Liver (tissue), 3 donors: ENCODE results near the gene ALPK3.

Source experiments
- ATF3 ChIP-seq: IDR thresholded peaks from 2 replicates; pipeline ENCODE4 v1.6.1; 2016; ENCODE audit warnings: antibody characterized with exemption
- CTCF ChIP-seq: fragments of 150-350 bp; IDR thresholded peaks from 2 replicates; pipeline ENCODE4 v1.5.1; 2017; ENCODE audit warnings: improper control_type of control experiment, low read depth, low read length; ENCODE audit not compliant: missing input control
- EGR1 ChIP-seq, 2 donors: IDR thresholded peaks; 2 replicates each; pipeline ENCODE4 v1.6.1; 2016 to 2018; ENCODE audit warnings: antibody characterized with exemption in 2 of 2, low read depth in 2 of 2
- GABPA ChIP-seq, 2 donors: IDR thresholded peaks in 1 of 2; conservative IDR thresholded peaks in 1 of 2; 2 replicates each; pipeline ENCODE4 v1.6.1; 2016; ENCODE audit warnings: antibody characterized with exemption in 2 of 2, mild to moderate bottlenecking in 1 of 2, moderate library complexity in 1 of 2
- HNF4G ChIP-seq: IDR thresholded peaks from 2 replicates; pipeline ENCODE4 v1.6.1; 2016; ENCODE audit warnings: antibody characterized with exemption
- MAX ChIP-seq: IDR thresholded peaks from 2 replicates; pipeline ENCODE4 v1.6.1; 2016; ENCODE audit warnings: antibody characterized with exemption
- NR2F2 ChIP-seq: IDR thresholded peaks from 2 replicates; pipeline ENCODE4 v1.6.1; 2016; ENCODE audit warnings: antibody characterized with exemption
- RAD21 ChIP-seq, 2 donors: IDR thresholded peaks; 2 replicates each; pipeline ENCODE4 v1.6.1; 2016; ENCODE audit warnings: antibody characterized with exemption in 2 of 2, mild to moderate bottlenecking in 2 of 2
- RXRA ChIP-seq, 2 donors: IDR thresholded peaks; 2 replicates each; pipeline ENCODE4 v1.6.1; 2017 to 2018; ENCODE audit warnings: antibody characterized with exemption in 2 of 2, mild to moderate bottlenecking in 1 of 2
- SP1 ChIP-seq: IDR thresholded peaks from 2 replicates; pipeline ENCODE4 v1.6.1; 2018; ENCODE audit warnings: antibody characterized with exemption, mild to moderate bottlenecking
- TAF1 ChIP-seq: conservative IDR thresholded peaks from 2 replicates; pipeline ENCODE4 v1.6.1; 2016; ENCODE audit warnings: antibody characterized with exemption, mild to moderate bottlenecking
- YY1 ChIP-seq: IDR thresholded peaks from 2 replicates; pipeline ENCODE4 v1.6.1; 2016; ENCODE audit warnings: antibody characterized with exemption, mild to moderate bottlenecking
- TF ChIP-seq, protein P1 (sequence below): IDR thresholded peaks from 2 replicates; pipeline ENCODE4 v1.6.1; 2016; ENCODE audit warnings: antibody characterized with exemption, mild to moderate bottlenecking
- TF ChIP-seq, protein P2 (sequence below): IDR thresholded peaks from 2 replicates; pipeline ENCODE4 v1.6.1; 2016; ENCODE audit warnings: antibody characterized with exemption
- donor health status: healthy.
- donor health status: healthy.

DNA sequence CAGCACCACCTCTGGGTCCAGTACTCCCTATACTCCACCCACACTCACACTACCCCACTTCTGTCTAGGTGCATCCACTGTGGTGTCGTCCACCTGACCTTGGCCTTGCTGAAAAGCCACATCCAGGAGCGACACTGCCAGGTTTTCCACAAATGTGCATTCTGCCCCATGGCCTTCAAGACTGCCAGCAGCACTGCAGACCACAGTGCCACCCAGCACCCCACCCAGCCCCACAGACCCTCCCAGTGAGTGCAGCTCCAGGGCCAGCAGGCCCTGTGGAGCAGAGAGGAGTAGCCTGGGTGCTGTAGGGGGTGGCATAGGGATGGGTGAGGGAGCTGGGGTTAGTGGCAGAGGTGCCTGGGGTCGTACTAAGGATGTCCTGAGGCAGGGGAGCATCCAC lies 19.4 kb upstream of the ALPK3 start:
- no peak for TF ChIP-seq CTCF
- no peak for TF ChIP-seq EGR1 (IDR thresholded peaks at IDR 0.05; ENCODE audit: low read depth in 2 of 2)
- TF ChIP-seq ATF3: no peak
- no peak for TF ChIP-seq TAF1
- TF ChIP-seq HNF4G: no peak
- no peak for TF ChIP-seq MAX
- TF ChIP-seq, protein P1, sequence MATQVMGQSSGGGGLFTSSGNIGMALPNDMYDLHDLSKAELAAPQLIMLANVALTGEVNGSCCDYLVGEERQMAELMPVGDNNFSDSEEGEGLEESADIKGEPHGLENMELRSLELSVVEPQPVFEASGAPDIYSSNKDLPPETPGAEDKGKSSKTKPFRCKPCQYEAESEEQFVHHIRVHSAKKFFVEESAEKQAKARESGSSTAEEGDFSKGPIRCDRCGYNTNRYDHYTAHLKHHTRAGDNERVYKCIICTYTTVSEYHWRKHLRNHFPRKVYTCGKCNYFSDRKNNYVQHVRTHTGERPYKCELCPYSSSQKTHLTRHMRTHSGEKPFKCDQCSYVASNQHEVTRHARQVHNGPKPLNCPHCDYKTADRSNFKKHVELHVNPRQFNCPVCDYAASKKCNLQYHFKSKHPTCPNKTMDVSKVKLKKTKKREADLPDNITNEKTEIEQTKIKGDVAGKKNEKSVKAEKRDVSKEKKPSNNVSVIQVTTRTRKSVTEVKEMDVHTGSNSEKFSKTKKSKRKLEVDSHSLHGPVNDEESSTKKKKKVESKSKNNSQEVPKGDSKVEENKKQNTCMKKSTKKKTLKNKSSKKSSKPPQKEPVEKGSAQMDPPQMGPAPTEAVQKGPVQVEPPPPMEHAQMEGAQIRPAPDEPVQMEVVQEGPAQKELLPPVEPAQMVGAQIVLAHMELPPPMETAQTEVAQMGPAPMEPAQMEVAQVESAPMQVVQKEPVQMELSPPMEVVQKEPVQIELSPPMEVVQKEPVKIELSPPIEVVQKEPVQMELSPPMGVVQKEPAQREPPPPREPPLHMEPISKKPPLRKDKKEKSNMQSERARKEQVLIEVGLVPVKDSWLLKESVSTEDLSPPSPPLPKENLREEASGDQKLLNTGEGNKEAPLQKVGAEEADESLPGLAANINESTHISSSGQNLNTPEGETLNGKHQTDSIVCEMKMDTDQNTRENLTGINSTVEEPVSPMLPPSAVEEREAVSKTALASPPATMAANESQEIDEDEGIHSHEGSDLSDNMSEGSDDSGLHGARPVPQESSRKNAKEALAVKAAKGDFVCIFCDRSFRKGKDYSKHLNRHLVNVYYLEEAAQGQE: no peak
- no peak for TF ChIP-seq YY1
- no peak for TF ChIP-seq SP1
- no peak for TF ChIP-seq GABPA (IDR thresholded peaks at IDR 0.05 in 1 of 2, conservative IDR thresholded peaks at IDR 0.05 in 1 of 2)
- TF ChIP-seq, protein P2, sequence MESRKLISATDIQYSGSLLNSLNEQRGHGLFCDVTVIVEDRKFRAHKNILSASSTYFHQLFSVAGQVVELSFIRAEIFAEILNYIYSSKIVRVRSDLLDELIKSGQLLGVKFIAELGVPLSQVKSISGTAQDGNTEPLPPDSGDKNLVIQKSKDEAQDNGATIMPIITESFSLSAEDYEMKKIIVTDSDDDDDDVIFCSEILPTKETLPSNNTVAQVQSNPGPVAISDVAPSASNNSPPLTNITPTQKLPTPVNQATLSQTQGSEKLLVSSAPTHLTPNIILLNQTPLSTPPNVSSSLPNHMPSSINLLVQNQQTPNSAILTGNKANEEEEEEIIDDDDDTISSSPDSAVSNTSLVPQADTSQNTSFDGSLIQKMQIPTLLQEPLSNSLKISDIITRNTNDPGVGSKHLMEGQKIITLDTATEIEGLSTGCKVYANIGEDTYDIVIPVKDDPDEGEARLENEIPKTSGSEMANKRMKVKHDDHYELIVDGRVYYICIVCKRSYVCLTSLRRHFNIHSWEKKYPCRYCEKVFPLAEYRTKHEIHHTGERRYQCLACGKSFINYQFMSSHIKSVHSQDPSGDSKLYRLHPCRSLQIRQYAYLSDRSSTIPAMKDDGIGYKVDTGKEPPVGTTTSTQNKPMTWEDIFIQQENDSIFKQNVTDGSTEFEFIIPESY: no peak
- no peak for TF ChIP-seq RAD21 (IDR thresholded peaks at IDR 0.05)
- TF ChIP-seq NR2F2: no peak
- no peak for TF ChIP-seq RXRA (IDR thresholded peaks at IDR 0.05)
